MG63 (cell line): ENCODE measurements around the gene ZFYVE9. TPM values are rescaled to one million over a fixed set of nuclear protein-coding genes. Genes with fewer than 3 reads are reported as not detected.

Experiments used
- DNase-seq: peaks from one replicate; pipeline ENCODE4 v3.0.0-alpha.2; 2020
- H3K27me3 ChIP-seq: fragments of 250-450 bp; sonication (Bioruptor Pico); 2 replicates; pipeline ENCODE4 v1.5.1; 2020; ENCODE audit warnings: mild to moderate bottlenecking, moderate library complexity
- H3K36me3 ChIP-seq: fragments of 250-450 bp; sonication (Bioruptor Pico); 2 replicates; pipeline ENCODE4 v1.5.1; 2020; ENCODE audit warnings: mild to moderate bottlenecking, moderate library complexity
- H3K4me3 ChIP-seq: fragments of 250-450 bp; sonication (Bioruptor Pico); 2 replicates; pipeline ENCODE4 v1.5.1; 2020; ENCODE audit warnings: mild to moderate bottlenecking, moderate library complexity
- H3K9me3 ChIP-seq: fragments of 250-450 bp; sonication (Bioruptor Pico); 2 replicates; pipeline ENCODE4 v1.5.1; 2020; ENCODE audit warnings: mild to moderate bottlenecking, moderate library complexity
- total RNA-seq: library from RNA; depleted of rRNA; stranded (reverse); fragments of >200 nt; shearing (Covaris generic); gene quantifications from 2 replicates; pipeline ENCODE4 v1.2.3, GENCODE V29; 2014; ENCODE audit warnings: low replicate concordance

The ZFYVE9 gene
- total RNA-seq, 1 experiment from 2014 or later, result 16.6 TPM

DNA sequence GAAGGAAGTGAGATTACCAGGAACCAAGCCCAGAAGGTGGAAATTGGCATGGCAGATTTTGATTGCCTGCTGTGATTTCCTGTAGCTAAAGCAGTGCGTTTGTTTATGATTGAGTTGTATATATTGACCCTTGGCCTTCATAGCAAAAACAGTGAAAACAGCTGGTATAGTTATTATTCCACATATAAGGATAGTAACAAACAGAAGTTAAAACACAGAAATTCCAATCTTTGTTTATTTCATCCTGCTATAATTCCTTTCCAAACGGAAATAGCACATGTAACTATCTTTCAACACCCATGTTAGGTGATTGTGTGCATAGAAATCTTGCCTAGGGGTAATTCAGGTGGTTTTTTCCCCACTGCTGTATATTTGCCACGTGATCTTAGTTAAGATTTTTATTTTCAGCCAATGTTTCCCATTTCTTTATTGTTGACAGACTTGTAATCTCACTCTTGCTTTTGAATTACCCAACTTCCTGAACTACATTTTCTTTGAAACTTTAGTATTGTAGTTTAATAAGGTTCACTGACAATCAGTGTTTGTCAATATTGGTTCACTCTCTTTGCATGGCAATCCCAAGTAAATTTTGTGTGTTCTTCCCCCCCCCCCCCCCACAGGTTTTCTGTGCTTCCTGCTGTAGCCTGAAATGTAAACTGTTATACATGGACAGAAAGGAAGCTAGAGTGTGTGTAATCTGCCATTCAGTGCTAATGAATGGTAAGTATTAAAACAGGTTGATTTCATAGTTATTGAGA lies 121.4 kb downstream of the ZFYVE9 start:
- Histone ChIP-seq H3K36me3 (no peaks in the 10 kb centered on the region; the same call in none of the 2 replicates), H3K4me3 (no peak overlapping the region), H3K27me3 (no peaks in the 10 kb centered on the region), H3K9me3 (no peaks in the 10 kb centered on the region)
- DNase-seq, result peak; percentile 23

DNA sequence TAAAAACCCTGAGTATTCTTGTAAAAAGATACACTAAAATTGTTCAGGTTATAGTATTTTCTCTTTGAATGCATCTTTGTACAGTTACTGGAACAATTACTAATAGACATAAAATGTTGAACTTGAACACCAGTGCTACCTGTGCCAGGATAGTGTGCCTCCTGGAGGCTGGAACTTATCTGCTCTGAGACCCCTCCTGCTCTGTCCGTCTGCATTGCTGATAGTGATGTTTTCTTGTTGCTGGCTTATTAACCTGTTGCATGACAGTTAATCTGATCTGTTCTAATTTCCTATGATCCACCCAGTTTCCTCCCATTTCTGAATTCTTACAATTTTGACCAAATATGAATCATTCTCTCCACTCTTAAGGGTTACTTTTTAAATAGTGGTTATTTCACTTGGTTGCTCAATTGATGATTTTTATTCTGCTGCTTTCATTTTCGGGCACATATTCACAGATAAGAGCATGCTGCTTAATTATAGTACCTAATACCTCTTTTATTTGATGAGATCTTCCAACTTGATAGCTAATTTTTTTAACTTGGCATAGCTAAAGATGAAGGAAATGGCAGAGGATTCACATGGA lies 122.7 kb downstream of the ZFYVE9 start:
- H3K36me3 ChIP-seq, result no peaks in the 10 kb centered on the region; the same call in none of the 2 replicates
- no peak overlapping the region for H3K4me3 ChIP-seq
- no peak for DNase-seq
- H3K27me3 ChIP-seq, result no peaks in the 10 kb centered on the region
- no peaks in the 10 kb centered on the region for H3K9me3 ChIP-seq

DNA sequence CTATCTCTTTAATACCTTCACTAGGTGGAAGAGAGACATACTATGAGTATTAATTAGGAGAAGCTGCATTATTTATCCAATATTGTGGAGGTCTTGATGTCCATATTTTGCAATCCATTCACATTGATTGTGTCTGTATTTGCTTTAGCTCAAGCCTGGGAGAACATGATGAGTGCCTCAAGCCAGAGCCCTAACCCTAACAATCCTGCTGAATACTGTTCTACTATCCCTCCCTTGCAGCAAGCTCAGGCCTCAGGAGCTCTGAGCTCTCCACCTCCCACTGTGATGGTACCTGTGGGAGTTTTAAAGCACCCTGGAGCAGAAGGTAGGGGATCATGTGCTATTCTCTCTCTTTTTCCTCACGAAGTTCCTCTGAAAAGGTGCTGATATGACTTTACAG lies 124.6 kb downstream of the ZFYVE9 start:
- H3K36me3 ChIP-seq, result no peaks in the 10 kb centered on the region; the same call in none of the 2 replicates
- no peak overlapping the region for H3K4me3 ChIP-seq
- H3K9me3 ChIP-seq, result no peaks in the 10 kb centered on the region
- DNase-seq, result no peak
- no peaks in the 10 kb centered on the region for H3K27me3 ChIP-seq

DNA sequence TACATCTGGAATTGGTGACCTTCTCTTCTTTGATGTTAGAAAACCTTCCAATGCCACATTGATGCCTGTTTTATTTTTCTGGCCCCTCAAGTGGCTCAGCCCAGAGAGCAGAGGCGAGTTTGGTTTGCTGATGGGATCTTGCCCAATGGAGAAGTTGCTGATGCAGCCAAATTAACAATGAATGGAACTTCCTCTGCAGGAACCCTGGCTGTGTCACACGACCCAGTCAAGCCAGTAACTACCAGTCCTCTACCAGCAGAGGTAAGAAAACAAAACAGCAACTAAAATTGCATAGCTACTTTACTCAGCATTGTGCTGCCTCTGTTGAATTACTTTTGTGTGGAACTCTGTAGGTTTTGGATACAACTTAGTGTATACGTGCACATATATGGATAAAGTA lies 126.5 kb downstream of the ZFYVE9 start:
- no peaks in the 10 kb centered on the region; the same call in none of the 2 replicates for H3K36me3 ChIP-seq
- H3K27me3 ChIP-seq, result no peaks in the 10 kb centered on the region
- DNase-seq, result no peak
- no peaks in the 10 kb centered on the region for H3K9me3 ChIP-seq
- H3K4me3 ChIP-seq, result no peak overlapping the region

DNA sequence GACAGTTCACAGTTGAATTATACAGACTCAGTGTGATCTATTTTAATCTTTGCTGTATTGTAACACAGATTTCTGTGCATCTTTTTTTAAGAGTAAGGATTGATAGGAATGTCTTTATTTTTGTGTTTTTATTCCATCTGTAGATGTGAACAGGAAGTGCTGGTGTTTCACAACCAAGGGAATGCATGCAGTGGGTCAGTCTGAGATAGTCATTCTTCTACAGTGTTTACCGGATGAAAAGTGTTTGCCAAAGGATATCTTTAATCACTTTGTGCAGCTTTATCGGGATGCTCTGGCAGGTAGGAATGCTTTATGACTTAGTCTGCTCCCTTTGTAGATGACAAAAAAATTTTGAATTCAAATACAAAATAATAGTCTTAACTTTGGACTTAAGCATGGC lies 139.6 kb downstream of the ZFYVE9 start:
- no peaks in the 10 kb centered on the region for H3K27me3 ChIP-seq
- no peak for DNase-seq
- no peaks in the 10 kb centered on the region for H3K9me3 ChIP-seq
- no peaks in the 10 kb centered on the region for H3K36me3 ChIP-seq
- no peak overlapping the region for H3K4me3 ChIP-seq

DNA sequence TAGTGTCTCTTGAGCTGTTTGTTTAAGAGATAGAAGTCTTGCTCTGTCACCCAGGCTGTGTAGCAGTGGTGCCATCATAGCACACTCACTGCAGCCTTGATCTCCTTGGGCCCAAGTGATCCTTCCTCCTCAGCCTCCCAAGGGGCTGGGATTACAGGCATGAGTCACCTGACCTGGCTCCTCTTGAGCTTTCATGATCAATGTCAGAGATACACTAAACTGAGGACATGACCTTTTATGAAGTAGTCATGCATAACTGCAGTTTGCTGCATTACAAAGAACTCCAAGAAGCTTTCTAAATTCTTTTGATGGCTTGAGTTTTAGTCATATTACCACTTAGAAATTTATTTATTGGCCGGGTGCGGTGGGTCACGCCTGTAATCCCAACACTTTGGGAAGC lies 146.4 kb downstream of the ZFYVE9 start:
- H3K9me3 ChIP-seq, result no peaks in the 10 kb centered on the region
- H3K36me3 ChIP-seq, result no peaks in the 10 kb centered on the region; the same call in 1 of the 2 replicates
- DNase-seq, result peak; percentile 77
- no peaks in the 10 kb centered on the region for H3K27me3 ChIP-seq
- no peak overlapping the region for H3K4me3 ChIP-seq

DNA sequence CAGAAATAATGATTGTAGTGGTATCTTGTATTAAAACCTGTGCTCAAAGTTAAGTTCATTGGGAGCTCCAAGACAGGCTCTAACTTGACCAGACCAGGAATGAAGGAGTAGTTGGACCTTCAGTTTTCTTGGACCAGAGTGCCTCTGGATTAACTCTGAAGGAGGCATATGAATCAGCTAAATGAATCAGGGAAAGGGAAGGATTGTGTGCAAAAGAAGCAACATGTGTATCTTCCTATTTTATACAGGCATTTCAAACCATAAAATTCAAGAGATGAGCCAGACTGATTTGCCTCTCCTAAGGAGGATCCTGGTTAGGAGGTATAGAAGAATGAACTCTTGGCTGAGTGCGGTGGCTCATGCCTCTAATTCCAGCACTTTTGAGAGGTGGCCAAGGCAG lies 152.7 kb downstream of the ZFYVE9 start:
- peak; percentile 58 for DNase-seq
- Histone ChIP-seq H3K27me3 (no peaks in the 10 kb centered on the region), H3K4me3 (no peak overlapping the region), H3K36me3 (peaks cover 3% of the 10 kb centered on the region), H3K9me3 (no peaks in the 10 kb centered on the region)

DNA sequence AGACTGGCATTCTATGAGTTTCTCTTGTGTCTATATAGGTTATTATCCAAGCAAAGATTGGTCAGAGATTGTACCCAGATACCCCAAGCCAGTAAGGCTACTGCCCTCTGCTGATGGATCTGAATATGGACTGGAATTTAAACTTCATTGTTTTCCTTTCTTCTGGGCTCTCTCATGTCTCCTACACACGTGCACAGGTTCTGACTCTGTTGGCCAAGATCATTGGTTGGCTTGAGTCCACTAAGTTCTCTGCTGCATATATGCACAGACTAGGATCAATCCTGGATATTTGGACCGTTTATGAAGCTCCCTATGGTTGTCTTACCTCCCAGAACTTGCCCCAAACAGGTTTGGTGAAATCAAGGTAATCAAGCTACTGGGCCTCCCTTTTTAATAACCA lies 154.5 kb downstream of the ZFYVE9 start:
- DNase-seq, result no peak
- Histone ChIP-seq H3K27me3 (no peaks in the 10 kb centered on the region), H3K36me3 (peaks cover 3% of the 10 kb centered on the region), H3K4me3 (no peak overlapping the region), H3K9me3 (no peaks in the 10 kb centered on the region)

DNA sequence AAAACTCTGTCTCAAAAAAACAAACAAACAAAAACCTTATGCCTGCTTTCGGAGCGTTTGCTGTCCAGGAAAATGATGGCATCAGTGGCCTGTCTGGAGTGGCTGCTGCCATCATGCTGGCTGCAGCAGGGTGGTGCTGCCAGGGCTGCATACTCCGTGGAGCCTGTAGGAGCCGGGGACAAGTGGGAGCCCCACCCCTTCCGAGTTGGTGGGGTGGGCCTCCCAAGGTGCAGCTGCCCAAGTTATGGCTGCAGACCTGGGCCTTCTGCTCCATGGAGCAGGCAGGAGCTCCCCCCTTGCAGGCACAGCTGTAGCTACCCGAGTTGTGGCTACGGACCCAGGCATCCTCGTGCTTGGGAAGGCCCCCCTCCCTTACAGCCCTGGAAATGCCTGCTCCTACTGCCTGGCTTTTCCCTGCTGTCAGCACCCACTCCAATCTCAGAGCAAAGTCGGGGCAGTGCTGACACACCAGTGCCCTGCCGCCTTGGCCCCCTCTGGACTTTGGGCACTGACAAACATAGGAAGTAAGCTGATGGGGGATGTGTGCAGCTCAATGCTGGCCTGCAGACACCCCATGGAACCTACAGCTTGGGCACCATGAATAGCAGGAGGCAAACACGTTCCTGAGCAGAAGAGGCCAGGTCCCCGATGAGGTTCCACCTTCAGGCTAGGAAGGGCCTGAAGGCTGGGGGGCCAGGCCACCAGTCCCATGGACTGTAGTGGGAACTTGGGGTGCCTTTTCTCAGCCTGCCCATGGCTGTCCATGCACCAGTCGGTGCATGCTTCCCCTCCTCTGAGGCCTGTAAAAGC lies 163.7 kb downstream of the ZFYVE9 start:
- DNase-seq, result no peak
- no peaks in the 10 kb centered on the region for H3K27me3 ChIP-seq
- peaks cover 3% of the 10 kb centered on the region; the same call in 1 of the 2 replicates for H3K36me3 ChIP-seq
- no peaks in the 10 kb centered on the region for H3K9me3 ChIP-seq
- H3K4me3 ChIP-seq, result no peak overlapping the region

DNA sequence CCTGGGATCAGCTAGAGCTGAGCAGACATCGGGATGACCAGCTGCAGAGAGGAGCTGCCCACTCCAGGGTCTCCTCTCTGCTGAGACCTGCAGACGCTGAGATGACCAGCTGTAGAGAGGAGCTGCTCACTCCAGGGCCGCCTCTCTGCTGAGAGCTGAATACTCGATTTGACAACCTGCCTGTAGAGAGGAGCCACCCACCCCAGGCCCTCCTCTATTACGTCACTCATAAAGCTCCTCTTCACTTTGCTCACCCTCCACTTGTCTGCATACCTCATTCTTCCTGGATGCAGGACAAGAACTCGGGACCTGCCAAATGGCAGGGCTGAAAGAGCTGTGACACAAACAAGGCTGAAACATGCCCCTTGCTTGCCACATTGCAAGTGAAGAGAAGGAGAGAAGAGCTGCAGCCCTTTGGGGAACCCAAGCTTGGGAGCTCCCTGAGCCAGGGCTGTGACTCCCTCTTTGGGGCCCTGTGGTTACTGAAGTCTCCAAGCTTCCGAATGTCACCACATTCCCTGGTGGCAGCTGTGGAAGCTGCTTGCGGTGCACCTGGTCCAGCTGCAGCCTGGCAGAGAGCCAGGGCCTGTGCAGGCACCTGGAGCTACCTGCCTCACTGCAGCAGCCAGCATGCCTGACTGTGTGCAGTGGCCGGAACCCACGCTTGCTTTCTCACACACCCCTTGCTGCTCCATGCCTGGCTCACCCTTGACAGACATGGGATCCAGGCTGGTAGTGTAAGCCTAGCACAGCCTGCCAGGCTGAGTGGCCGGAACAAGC lies 164.5 kb downstream of the ZFYVE9 start:
- no peak for DNase-seq
- Histone ChIP-seq H3K4me3 (no peak overlapping the region), H3K27me3 (no peaks in the 10 kb centered on the region), H3K36me3 (peaks cover 3% of the 10 kb centered on the region; the same call in 1 of the 2 replicates), H3K9me3 (no peaks in the 10 kb centered on the region)

DNA sequence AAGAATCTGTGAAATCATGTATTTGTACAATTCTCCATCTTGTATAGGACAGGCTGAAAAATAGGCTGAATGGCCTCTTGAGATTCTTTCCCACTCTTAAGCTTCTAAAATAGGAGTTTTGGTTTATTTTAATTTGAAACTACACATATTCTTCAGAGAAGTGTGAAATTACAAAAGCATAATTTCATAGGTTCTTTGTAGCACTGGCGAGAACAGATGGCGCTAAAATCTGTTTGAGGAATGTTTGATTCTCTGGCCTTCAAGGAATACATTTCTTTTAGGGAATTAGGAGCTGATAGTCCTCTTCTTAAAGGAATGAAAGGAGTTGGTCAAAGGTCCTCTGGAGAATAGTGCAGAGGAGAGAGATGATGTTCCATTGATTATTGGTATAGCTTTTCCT lies 179.2 kb downstream of the ZFYVE9 start:
- no peaks in the 10 kb centered on the region for H3K9me3 ChIP-seq
- no peaks in the 10 kb centered on the region; the same call in 1 of the 2 replicates for H3K27me3 ChIP-seq
- no peak for DNase-seq
- no peak overlapping the region for H3K4me3 ChIP-seq
- no peaks in the 10 kb centered on the region for H3K36me3 ChIP-seq

DNA sequence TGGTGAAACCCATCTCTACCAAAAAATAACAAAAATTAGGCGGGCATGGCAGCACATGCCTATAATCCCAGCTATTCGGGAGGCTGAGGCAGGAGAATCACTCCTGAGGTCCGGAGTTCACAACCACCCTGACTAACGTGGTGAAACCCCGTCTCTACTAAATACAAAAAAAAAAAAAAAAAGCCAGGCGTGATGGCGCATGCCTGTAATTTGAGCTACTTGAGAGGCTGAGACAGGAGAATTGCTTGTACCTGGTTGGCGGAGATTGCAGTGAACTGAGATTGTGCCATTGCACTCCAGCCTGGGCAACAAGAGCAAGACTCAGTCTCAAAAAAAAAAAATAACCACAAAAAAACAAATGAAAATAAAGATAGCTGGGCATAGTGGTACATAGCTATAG lies 181.8 kb downstream of the ZFYVE9 start:
- Histone ChIP-seq H3K9me3 (no peaks in the 10 kb centered on the region), H3K4me3 (no peak overlapping the region), H3K36me3 (no peaks in the 10 kb centered on the region), H3K27me3 (no peaks in the 10 kb centered on the region)
- DNase-seq, result no peak

DNA sequence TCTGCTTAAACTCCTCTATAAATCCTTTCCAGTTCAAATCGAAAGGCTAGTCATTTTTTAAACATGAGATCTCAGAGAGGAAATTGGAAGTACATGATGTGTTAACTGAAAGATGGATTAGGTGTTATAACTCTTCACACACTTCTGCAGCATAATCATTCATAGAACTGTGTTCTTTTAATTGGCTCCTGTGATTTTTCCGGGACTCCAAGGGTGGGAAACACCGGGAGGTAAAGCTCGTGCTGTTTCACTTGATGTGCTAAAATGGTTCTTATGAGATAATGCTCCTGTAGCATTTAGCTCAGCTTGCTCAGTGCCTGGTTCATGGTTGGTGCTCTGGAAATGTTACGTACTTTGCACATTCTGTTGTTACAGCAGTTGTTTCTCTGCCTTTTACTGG lies 183.9 kb downstream of the ZFYVE9 start:
- DNase-seq, result no peak

DNA sequence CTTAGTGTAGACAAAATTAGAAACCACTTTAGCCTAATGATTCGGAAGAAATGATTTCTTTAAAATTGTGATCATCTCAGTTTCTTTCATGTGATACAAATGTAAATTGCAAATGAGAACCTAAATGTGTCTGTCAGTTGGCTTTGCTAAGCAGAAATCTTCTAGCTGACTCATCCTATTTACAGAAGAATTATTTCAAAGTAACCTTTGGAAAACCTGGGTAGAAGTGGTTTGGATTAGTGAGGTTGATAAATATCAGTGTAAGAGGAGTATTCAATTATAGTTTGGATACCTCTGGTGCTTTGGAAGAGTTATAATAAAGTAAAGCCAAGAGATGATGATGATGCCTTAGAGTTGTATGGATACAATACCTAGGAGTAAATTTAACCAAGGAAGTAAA lies 186.7 kb downstream of the ZFYVE9 start:
- H3K27me3 ChIP-seq, result no peaks in the 10 kb centered on the region
- no peak overlapping the region for H3K4me3 ChIP-seq

More for the DNA sequence above, 183.9 kb downstream of the ZFYVE9 start:
- Histone ChIP-seq H3K4me3 (no peak overlapping the region), H3K36me3 (no peaks in the 10 kb centered on the region), H3K27me3 (no peaks in the 10 kb centered on the region), H3K9me3 (no peaks in the 10 kb centered on the region)

DNA sequence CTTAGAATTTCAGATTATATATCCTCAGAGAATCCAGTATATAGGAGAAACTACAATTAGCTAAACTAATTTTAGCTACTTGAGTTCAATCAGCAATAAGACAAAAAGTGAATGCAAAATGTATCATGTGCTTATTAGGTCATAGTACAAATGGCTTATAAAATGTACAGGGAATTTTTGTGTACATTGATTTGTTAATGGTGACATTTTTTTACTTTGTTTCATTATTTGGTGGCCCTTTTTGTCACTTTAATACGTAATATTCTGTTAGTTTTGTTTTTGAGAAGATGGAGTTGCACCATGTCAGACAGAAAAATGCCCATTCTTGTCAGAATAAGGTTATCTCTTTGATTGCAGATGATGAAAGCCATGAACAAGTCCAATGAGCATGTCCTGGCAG lies 190.5 kb downstream of the ZFYVE9 start:
- H3K4me3 ChIP-seq, result no peak overlapping the region
- no peak for DNase-seq
- no peaks in the 10 kb centered on the region for H3K9me3 ChIP-seq
- H3K36me3 ChIP-seq, result peaks cover 5% of the 10 kb centered on the region; the same call in 1 of the 2 replicates
- H3K27me3 ChIP-seq, result no peaks in the 10 kb centered on the region

More for the DNA sequence above, 186.7 kb downstream of the ZFYVE9 start:
- H3K36me3 ChIP-seq, result no peaks in the 10 kb centered on the region
- DNase-seq, result no peak
- no peaks in the 10 kb centered on the region for H3K9me3 ChIP-seq

DNA sequence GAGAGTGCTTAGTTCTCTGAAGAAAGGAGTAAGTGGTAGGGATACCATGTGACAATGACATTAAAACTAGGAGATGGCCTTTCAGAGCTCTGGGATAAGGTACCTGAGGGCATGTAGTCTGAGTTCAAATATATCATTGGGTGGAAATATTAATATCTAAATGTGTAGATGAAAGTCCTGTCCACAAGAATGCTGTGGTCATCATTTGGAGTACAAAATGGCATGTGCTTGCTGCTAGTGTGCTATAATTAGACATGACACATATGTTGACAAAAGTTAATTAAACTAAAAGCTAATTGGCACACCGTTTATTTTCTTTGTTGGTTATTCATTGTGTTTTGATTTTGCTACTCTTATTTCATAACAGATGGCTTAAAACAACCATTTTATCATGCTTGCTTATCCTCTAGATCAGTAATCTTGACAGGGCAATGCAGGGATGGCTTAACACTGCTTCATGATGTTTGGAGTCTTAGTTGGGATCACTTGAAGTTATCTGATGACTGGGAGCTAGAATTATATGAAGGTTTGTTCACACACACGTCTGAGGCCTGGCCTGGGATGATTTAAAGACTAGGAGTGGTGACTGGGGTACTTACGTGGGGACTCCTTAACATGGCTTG lies 193.1 kb downstream of the ZFYVE9 start:
- DNase-seq, result no peak
- Histone ChIP-seq H3K9me3 (no peaks in the 10 kb centered on the region), H3K27me3 (no peaks in the 10 kb centered on the region), H3K36me3 (peaks cover 5% of the 10 kb centered on the region; the same call in 1 of the 2 replicates), H3K4me3 (no peak overlapping the region)
